Fibroblast of mammary gland (primary cell): ENCODE measurements around the gene CCDC196.

Source experiments
- DNase-seq: peaks from one replicate; pipeline ENCODE4 v3.0.0-alpha.2; 2010; ENCODE audit warnings: low read depth
- H3K4me3 ChIP-seq: 2 replicates; pipeline ENCODE4 v1.5.1; 2011; ENCODE audit warnings: low read depth, mild to moderate bottlenecking, low read length, moderate library complexity; ENCODE audit not compliant: control insufficient read depth
- CTCF ChIP-seq: conservative IDR thresholded peaks from 2 replicates; pipeline ENCODE4 v1.5.1; 2011; ENCODE audit warnings: low read depth, low read length, inconsistent platforms; ENCODE audit not compliant: control insufficient read depth, insufficient read depth

CCDC196 gene

GRCh38 chr14:66509874-66510273, 23.7 kb downstream of the CCDC196 start:
- DNase-seq: peak; percentile 7
- TF ChIP-seq CTCF: no peak
- H3K4me3 ChIP-seq: peak overlapping the region; percentile 97

- peak; percentile 11 for DNase-seq
- TF ChIP-seq CTCF: no peak
- H3K4me3 ChIP-seq: no peak overlapping the region
Measured at GRCh38 chr14:66511849-66512248, 25.7 kb downstream of the CCDC196 start.

- no peak for TF ChIP-seq CTCF
- peak; percentile 67 for DNase-seq
- H3K4me3 ChIP-seq: no peak overlapping the region
Measured at GRCh38 chr14:66514213-66514612, 28.0 kb downstream of the CCDC196 start.

- DNase-seq: no peak
- H3K4me3 ChIP-seq: no peak overlapping the region
- TF ChIP-seq CTCF: no peak
Measured at GRCh38 chr14:66530526-66530925, 44.4 kb downstream of the CCDC196 start.

- H3K4me3 ChIP-seq: no peak overlapping the region
- TF ChIP-seq CTCF: no peak
- no peak for DNase-seq
Measured at GRCh38 chr14:66539034-66539433, 52.9 kb downstream of the CCDC196 start.

- no peak for TF ChIP-seq CTCF
- no peak overlapping the region for H3K4me3 ChIP-seq
- DNase-seq: no peak
Measured at GRCh38 chr14:66540038-66540437, 53.9 kb downstream of the CCDC196 start.

- no peak for TF ChIP-seq CTCF
- DNase-seq: no peak
- H3K4me3 ChIP-seq: no peak overlapping the region
Measured at GRCh38 chr14:66541627-66542026, 55.5 kb downstream of the CCDC196 start.
